Rectal smooth muscle tissue (tissue), 1 donor: ENCODE measurements around the gene CIITA.
A peak's percentile ranks its signal among the peaks of the same experiment; 100 is the strongest.
"Not testable (repeated sequence)": the region's sequence is repeated elsewhere in the genome, so short reads cannot be mapped to it uniquely, and the experiment has no call there.

Source experiments
- H3K27ac ChIP-seq: one replicate; pipeline ENCODE4 v1.7.0; 2013; ENCODE audit warnings: low read depth, low read length, inconsistent platforms
- H3K27me3 ChIP-seq: one replicate; pipeline ENCODE4 v1.7.0; 2013; ENCODE audit warnings: low read length; ENCODE audit not compliant: control insufficient read depth, insufficient read depth
- H3K36me3 ChIP-seq: one replicate; pipeline ENCODE4 v1.7.0; 2013; ENCODE audit warnings: low read length; ENCODE audit not compliant: control insufficient read depth, insufficient read depth
- H3K4me1 ChIP-seq: one replicate; pipeline ENCODE4 v1.7.0; 2013; ENCODE audit warnings: low read length; ENCODE audit not compliant: control insufficient read depth, insufficient read depth
- H3K4me3 ChIP-seq: one replicate; pipeline ENCODE4 v1.7.0; 2013; ENCODE audit warnings: low read length
- H3K9ac ChIP-seq: one replicate; pipeline ENCODE4 v1.7.0; 2013; ENCODE audit warnings: low read length

The CIITA gene

DNA sequence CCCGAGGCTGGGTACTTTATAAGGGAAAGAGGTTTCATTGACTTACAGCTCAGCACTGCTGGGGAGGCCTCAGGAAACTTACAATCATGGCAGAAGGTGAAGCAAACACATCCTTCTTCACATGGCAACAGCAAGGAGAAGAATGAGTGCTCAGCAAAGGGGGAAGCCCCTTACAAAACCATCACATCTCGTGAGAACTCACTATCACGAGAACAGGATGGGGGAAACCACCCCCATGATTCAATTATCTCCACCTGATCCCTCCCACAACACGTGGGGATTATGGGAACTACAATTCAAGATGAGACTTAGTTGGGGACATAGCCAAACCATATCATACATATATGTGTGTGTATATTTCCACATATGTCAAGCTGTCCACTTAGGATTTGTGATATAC is 89.6 kb downstream of the CIITA start:
- not testable (repeated sequence) for H3K36me3 ChIP-seq, H3K4me1 ChIP-seq, H3K27me3 ChIP-seq, H3K4me3 ChIP-seq, H3K9ac ChIP-seq, H3K27ac ChIP-seq

- no peaks in the 10 kb centered on the region for H3K27me3 ChIP-seq
- H3K4me3 ChIP-seq, result no peak overlapping the region
- peaks cover 2% of the 10 kb centered on the region for H3K4me1 ChIP-seq
- peaks cover 7% of the 10 kb centered on the region for H3K36me3 ChIP-seq
- H3K9ac ChIP-seq, result no peak overlapping the region
- H3K27ac ChIP-seq, result no peak overlapping the region
These were observed 91.0 kb downstream of the CIITA start for GRCh38 chr16:10967986-10968385.

- Histone ChIP-seq H3K27ac (no peak overlapping the region), H3K4me3 (no peak overlapping the region), H3K36me3 (peaks cover 8% of the 10 kb centered on the region), H3K27me3 (no peaks in the 10 kb centered on the region), H3K9ac (no peak overlapping the region), H3K4me1 (peaks cover 2% of the 10 kb centered on the region)
These were observed 91.5 kb downstream of the CIITA start for GRCh38 chr16:10968498-10968897.

DNA sequence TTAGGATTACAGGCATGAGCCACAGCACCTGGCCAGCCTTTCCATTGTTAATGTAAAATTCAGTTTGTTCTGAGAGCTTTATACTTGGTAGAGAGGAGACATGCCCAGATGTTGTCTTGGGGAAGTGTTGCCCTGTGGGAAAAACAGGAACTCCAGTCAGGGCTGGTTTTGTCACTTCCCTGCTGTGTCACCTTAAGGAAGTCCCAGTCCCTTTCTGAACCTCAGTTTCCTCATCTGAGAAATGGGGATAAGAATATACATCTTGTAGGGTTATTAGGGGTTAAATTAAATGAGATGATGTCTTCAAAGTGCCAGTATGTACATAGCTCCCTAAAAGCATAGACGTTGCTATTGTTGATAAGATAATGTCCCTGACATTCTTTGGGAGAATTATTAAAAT is 92.6 kb downstream of the CIITA start:
- Histone ChIP-seq H3K9ac (no peak overlapping the region), H3K4me1 (peaks cover 2% of the 10 kb centered on the region), H3K36me3 (peaks cover 11% of the 10 kb centered on the region), H3K27me3 (no peaks in the 10 kb centered on the region), H3K27ac (no peak overlapping the region), H3K4me3 (no peak overlapping the region)

DNA sequence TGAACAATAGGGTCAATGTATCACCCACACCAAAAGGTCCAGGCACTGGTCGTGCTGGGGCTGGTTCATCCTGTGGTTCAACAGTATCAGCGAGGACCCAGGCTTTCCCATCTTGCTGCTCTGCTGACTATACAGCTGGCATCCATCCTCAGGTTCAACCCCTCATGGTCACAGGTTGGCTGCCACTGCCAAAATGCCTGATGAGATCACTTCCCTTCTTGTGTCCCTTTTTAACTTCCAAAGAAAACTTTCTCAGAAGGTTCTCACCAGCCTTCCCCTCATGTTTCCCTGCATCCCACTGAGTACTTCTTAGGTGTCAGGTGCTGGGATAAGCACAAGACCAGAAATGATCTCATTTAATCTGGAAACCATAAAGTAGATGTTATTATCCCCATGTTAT is 93.1 kb downstream of the CIITA start:
- Histone ChIP-seq H3K4me1 (peaks cover 2% of the 10 kb centered on the region), H3K27me3 (no peaks in the 10 kb centered on the region), H3K36me3 (peaks cover 12% of the 10 kb centered on the region), H3K9ac (no peak overlapping the region), H3K27ac (no peak overlapping the region), H3K4me3 (no peak overlapping the region)

DNA sequence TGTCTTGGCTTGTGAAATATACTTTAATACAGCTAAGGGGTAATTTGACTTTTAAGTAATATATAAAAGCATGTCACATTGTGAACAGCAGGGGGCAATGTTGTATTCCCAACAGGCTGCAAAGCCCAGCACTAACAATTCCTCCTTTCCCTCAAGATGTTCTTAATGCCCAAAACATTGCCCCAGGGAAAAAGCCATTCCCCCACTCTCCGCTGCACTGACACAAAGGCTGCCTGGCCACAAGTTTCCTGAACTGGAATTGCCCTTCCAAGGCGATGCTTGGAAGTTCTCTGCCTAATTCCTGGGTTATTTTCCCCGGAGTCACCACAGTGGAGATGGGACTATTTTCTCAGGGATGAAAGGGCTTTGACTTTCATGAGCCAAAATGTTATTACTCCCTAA is 94.6 kb downstream of the CIITA start:
- Histone ChIP-seq H3K36me3 (peaks cover 12% of the 10 kb centered on the region), H3K27me3 (no peaks in the 10 kb centered on the region), H3K27ac (no peak overlapping the region), H3K4me3 (no peak overlapping the region), H3K9ac (no peak overlapping the region), H3K4me1 (peaks cover 2% of the 10 kb centered on the region)

- no peaks in the 10 kb centered on the region for H3K27me3 ChIP-seq
- H3K4me1 ChIP-seq, result peaks cover 2% of the 10 kb centered on the region
- H3K9ac ChIP-seq, result no peak overlapping the region
- H3K27ac ChIP-seq, result no peak overlapping the region
- H3K4me3 ChIP-seq, result no peak overlapping the region
- H3K36me3 ChIP-seq, result peaks cover 12% of the 10 kb centered on the region
These were observed 95.3 kb downstream of the CIITA start for GRCh38 chr16:10972108-10972818.

GRCh38 chr16:10972819-10973464 is 95.9 kb downstream of the CIITA start:
- Histone ChIP-seq H3K36me3 (peaks cover 14% of the 10 kb centered on the region), H3K27me3 (no peaks in the 10 kb centered on the region), H3K9ac (no peak overlapping the region), H3K4me1 (peaks cover 2% of the 10 kb centered on the region), H3K4me3 (no peak overlapping the region), H3K27ac (no peak overlapping the region)

GRCh38 chr16:10976634-10977033 is 99.6 kb downstream of the CIITA start:
- peaks cover 23% of the 10 kb centered on the region for H3K4me1 ChIP-seq
- no peaks in the 10 kb centered on the region for H3K27me3 ChIP-seq
- peaks cover 12% of the 10 kb centered on the region for H3K36me3 ChIP-seq
- no peak overlapping the region for H3K27ac ChIP-seq
- no peak overlapping the region for H3K4me3 ChIP-seq
- H3K9ac ChIP-seq, result no peak overlapping the region

GRCh38 chr16:10978124-10978523 is 101.1 kb downstream of the CIITA start:
- Histone ChIP-seq H3K4me3 (no peak overlapping the region), H3K27ac (no peak overlapping the region), H3K9ac (no peak overlapping the region), H3K4me1 (peaks cover 21% of the 10 kb centered on the region), H3K27me3 (no peaks in the 10 kb centered on the region), H3K36me3 (peaks cover 10% of the 10 kb centered on the region)

- Histone ChIP-seq H3K4me1 (peaks cover 21% of the 10 kb centered on the region), H3K27ac (peak overlapping the region; percentile 55), H3K36me3 (peaks cover 6% of the 10 kb centered on the region), H3K27me3 (no peaks in the 10 kb centered on the region), H3K9ac (no peak overlapping the region), H3K4me3 (no peak overlapping the region)
These were observed 102.0 kb downstream of the CIITA start for GRCh38 chr16:10978871-10979446.

DNA sequence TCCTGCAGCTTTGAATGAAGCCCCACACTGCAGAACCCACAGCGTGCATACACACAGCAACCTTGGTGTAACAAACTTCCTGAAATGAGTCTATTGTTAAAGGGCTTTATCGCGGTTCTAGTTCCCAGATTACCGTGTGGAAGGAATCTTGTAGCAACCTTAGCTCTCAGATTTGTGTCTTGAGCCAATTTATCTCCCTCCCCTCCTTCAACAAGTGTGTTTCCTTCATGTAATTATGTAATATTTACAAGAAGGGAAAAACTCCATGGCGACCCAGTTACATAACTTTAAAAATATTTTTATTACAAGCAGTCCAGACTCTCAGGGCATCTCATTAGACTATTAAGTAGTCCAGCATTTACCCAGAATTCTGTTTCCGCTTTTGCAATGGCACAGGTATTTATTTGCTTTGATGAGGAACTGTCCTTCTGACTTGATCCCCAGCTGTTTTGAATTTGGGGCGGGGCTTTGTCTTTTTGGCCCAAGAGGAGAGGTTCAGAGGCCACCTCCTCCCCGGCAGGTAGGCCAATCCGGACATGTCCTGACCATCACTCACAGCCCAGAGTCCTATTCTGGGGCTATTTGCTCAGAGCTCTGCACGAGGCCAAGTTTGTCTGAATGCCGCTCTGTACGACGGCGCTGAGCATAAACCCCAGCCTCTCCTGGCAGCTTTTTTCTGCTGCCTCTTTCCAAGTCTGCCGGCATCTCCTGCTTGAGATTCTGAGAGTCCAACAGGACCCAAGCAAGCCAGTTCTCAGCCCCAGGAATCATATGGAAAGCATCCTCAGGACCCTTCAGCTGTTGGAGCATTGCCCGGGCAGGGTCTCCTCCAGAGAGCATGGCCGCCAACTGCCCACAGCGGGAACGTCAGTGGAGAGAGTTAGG is 103.0 kb downstream of the CIITA start:
- Histone ChIP-seq H3K27me3 (no peaks in the 10 kb centered on the region), H3K4me1 (peaks cover 21% of the 10 kb centered on the region), H3K9ac (no peak overlapping the region), H3K36me3 (peaks cover 3% of the 10 kb centered on the region), H3K4me3 (no peak overlapping the region), H3K27ac (peak overlapping the region; percentile 78)
